Fibroblast of the aortic adventitia (primary cell): ENCODE data around the gene GLDN. TPM values are rescaled to one million over a fixed set of nuclear protein-coding genes. Genes with fewer than 3 reads are reported as not detected.

Source experiments
- DNase-seq: peaks from one replicate; pipeline ENCODE4 v3.0.0-alpha.2; 2010; ENCODE audit warnings: low read depth
- H3K4me3 ChIP-seq: 2 replicates; pipeline ENCODE4 v1.5.1; 2011; ENCODE audit warnings: low read depth, mild to moderate bottlenecking, control low read depth, low read length, moderate library complexity
- total RNA-seq: library from RNA; depleted of rRNA; stranded (reverse); fragments of >200 nt; gene quantifications from 2 replicates; pipeline ENCODE4 v1.2.3, GENCODE V29; 2012; ENCODE audit warnings: low replicate concordance
- TF ChIP-seq, protein P1 (sequence below): IDR thresholded peaks from 2 replicates; pipeline ENCODE4 v1.5.1; 2011; ENCODE audit warnings: mild to moderate bottlenecking, low read length, control low read depth, inconsistent platforms; ENCODE audit not compliant: insufficient read depth

Gene GLDN
- total RNA-seq, 1 donor, result 13.3 TPM

DNA sequence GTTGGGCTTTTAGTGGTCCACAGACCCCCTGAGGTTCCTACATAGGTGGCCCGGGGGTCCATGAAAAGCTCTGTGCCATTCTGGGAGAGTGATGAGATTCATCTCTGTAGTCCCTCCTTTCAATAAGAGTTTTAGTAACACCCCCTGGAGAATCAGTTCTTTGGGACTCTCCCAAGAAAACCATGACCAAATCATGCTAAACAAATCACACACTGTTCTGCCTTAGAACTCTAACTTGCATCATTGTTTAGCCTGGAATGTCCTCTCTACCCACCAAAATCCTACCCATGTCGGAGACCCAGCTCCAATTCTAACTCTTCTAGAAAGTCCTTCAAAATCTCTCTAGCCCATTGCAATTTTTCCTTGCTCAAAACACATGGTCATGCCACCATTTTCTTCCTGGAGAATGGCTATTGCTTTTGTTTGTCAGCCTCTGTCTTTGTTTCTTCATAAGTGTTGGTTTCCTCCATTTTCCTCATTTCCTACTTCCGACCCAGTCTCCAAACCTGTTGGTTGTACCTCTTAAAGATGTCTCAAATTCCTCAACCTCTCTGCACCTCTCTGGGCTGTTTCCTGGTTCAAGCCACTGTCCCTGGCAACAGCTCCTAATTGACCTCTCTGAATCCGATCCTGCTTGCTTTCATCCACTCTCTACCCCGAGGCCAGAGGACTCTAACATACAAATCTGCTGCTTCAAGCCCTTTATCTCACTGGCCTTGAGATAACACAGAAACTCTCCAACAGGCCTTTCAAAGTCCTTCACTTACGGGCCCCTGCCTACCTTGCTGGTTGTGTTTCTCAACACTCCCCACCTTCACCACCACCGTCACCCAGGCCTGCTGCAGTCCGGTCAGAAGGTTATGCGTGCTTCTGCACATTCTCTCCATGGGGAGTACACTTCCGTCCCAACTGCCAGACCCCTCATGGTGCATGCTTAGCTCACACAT, 26.8 kb upstream of the GLDN start:
- TF ChIP-seq, protein P1, sequence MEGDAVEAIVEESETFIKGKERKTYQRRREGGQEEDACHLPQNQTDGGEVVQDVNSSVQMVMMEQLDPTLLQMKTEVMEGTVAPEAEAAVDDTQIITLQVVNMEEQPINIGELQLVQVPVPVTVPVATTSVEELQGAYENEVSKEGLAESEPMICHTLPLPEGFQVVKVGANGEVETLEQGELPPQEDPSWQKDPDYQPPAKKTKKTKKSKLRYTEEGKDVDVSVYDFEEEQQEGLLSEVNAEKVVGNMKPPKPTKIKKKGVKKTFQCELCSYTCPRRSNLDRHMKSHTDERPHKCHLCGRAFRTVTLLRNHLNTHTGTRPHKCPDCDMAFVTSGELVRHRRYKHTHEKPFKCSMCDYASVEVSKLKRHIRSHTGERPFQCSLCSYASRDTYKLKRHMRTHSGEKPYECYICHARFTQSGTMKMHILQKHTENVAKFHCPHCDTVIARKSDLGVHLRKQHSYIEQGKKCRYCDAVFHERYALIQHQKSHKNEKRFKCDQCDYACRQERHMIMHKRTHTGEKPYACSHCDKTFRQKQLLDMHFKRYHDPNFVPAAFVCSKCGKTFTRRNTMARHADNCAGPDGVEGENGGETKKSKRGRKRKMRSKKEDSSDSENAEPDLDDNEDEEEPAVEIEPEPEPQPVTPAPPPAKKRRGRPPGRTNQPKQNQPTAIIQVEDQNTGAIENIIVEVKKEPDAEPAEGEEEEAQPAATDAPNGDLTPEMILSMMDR, result no peak
- H3K4me3 ChIP-seq, result no peak overlapping the region
- DNase-seq, result peak; percentile 16

DNA sequence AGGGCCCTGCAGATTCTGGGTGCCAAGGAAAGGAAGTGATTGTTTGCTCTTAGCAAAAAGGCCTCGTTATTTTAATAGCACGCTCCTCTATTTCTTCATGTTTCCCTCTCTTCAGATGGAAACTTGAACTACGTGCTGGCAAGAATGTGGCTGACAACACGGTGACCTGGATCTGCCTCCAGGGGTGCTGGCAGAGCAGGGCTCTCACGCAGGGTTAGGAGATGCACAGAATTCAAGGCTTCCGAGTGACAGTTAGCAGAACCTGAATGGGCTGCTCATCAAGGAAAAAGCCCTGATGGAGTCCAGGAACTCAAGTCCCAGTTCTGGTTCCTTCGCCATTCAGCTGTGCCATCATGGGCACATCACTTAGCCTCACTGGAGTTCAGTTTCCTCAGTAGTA, 25.7 kb upstream of the GLDN start:
- no peak overlapping the region for H3K4me3 ChIP-seq
- no peak for DNase-seq
- TF ChIP-seq, protein P1, result no peak

DNA sequence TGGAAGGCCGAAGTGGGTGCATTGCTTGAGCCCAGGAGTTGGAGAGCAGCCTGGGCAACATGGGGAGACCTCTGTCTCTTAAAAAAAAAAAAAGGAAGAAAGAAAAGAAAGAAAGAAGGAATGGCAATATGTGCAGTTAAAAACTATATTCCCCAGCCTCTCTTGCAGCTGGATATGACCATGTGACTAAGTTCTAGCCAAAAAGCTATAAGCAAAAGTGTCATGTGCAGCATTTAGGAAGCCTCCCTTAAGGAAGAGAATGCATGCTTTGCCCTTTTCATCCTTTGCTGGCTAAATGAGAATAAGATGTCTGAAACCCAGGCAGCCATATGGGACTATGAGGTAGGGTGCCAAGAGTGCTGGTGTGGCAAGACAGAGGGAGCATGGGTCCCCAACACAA, 24.8 kb upstream of the GLDN start:
- TF ChIP-seq, protein P1, result no peak
- no peak for DNase-seq
- H3K4me3 ChIP-seq, result no peak overlapping the region

DNA sequence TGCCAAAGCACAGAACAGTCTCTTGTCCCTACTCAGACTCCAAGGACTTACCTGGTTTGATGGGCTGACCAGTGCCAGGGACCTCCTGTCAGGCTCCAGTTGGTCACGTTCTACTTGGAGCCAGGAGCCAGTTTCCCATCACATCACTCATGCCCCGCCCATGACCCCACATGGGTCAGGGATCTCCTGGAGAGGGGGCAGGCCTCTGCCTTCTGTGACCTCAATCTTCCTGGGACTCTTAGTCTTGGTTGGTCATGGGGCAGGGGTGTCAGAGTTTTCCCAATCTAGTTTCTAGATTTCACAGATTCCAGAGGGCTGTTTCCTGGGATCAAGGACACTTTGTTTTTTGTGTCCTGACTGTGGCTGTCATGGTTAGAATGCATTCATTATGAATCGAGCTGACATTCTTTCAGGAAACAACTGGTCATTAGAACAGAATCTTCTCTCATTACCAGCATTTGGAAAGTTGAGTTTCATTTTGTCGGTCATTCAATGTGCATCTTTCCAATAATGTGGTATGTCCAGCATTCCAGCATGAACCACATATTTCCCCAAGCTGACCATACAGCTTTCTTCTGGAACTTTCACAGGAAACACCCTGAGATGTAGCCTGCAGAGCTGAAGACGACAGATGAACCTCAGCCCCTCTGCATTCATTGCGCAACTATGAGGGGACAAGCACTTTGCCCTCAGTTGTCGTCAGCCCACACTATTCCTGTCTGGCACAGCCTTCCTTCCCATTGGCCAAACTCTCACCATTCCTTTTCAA, 22.9 kb upstream of the GLDN start:
- no peak overlapping the region for H3K4me3 ChIP-seq
- DNase-seq, result peak; percentile 62
- TF ChIP-seq, protein P1, result no peak

DNA sequence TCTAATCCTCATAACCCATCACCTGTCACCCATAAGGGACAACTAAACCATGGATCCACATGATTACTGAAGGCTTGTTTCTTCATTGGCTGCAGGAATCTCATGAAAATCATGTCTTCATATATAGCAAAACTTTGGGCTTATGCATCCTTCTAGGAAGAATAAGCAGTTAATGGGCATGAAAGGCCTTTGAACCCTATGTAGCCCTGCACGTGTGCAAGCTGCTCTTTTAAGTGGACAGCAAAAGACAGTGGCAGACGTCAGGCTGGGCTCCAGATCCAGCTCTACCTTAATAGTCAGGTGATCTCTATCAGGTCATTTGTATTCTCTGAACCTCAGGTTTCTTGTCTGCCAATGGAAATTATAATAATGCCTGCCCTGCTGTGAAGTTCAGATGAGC, 21.9 kb upstream of the GLDN start:
- no peak for DNase-seq
- no peak overlapping the region for H3K4me3 ChIP-seq
- TF ChIP-seq, protein P1, result no peak

DNA sequence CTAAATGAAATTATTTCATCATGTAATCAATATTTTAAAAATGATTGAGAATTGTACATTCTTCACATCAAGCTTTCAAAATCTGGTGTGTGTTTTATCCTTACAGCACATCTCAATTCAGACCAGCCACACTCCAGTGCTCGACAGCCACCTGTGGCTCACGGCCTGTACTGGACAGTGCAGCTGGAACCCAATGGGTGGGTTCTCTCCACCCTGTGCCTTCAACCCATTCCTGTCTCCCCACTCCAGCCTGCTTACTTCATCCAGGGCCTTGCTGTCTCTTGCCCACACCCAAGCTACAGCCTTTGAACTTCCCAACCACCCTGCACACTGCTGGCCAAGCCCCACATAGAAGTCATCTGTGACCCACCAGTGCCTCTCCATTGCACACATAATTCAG, 20.6 kb upstream of the GLDN start:
- TF ChIP-seq, protein P1, result no peak
- no peak overlapping the region for H3K4me3 ChIP-seq

More for the DNA sequence above, 20.6 kb upstream of the GLDN start:
- DNase-seq, result no peak
